Rectal smooth muscle tissue (tissue), 1 donor: ENCODE results near the gene APBA1.

Experiments
- H3K27ac ChIP-seq: one replicate; pipeline ENCODE4 v1.7.0; 2013; ENCODE audit warnings: low read depth, low read length, inconsistent platforms
- H3K27me3 ChIP-seq: one replicate; pipeline ENCODE4 v1.7.0; 2013; ENCODE audit warnings: low read length; ENCODE audit not compliant: control insufficient read depth, insufficient read depth
- H3K36me3 ChIP-seq: one replicate; pipeline ENCODE4 v1.7.0; 2013; ENCODE audit warnings: low read length; ENCODE audit not compliant: control insufficient read depth, insufficient read depth
- H3K4me1 ChIP-seq: one replicate; pipeline ENCODE4 v1.7.0; 2013; ENCODE audit warnings: low read length; ENCODE audit not compliant: control insufficient read depth, insufficient read depth
- H3K4me3 ChIP-seq: one replicate; pipeline ENCODE4 v1.7.0; 2013; ENCODE audit warnings: low read length
- H3K9ac ChIP-seq: one replicate; pipeline ENCODE4 v1.7.0; 2013; ENCODE audit warnings: low read length

The APBA1 gene

GRCh38 chr9:69647804-69648203, 24.4 kb downstream of the APBA1 start:
- Histone ChIP-seq H3K4me3 (no peak overlapping the region), H3K9ac (no peak overlapping the region), H3K27ac (no peak overlapping the region), H3K4me1 (no peaks in the 10 kb centered on the region), H3K36me3 (no peaks in the 10 kb centered on the region), H3K27me3 (no peaks in the 10 kb centered on the region)

GRCh38 chr9:69646810-69647209, 25.4 kb downstream of the APBA1 start:
- Histone ChIP-seq H3K4me3 (no peak overlapping the region), H3K4me1 (no peaks in the 10 kb centered on the region), H3K36me3 (no peaks in the 10 kb centered on the region), H3K9ac (no peak overlapping the region), H3K27me3 (no peaks in the 10 kb centered on the region), H3K27ac (no peak overlapping the region)

- no peaks in the 10 kb centered on the region for H3K27me3 ChIP-seq
- H3K9ac ChIP-seq, result no peak overlapping the region
- no peak overlapping the region for H3K4me3 ChIP-seq
- H3K4me1 ChIP-seq, result no peaks in the 10 kb centered on the region
- no peaks in the 10 kb centered on the region for H3K36me3 ChIP-seq
- no peak overlapping the region for H3K27ac ChIP-seq
These were observed 26.7 kb downstream of the APBA1 start for GRCh38 chr9:69645488-69645887.

GRCh38 chr9:69643098-69643497, 29.1 kb downstream of the APBA1 start:
- H3K4me1 ChIP-seq, result no peaks in the 10 kb centered on the region
- H3K27me3 ChIP-seq, result no peaks in the 10 kb centered on the region
- H3K4me3 ChIP-seq, result no peak overlapping the region
- no peak overlapping the region for H3K9ac ChIP-seq
- no peaks in the 10 kb centered on the region for H3K36me3 ChIP-seq
- H3K27ac ChIP-seq, result no peak overlapping the region

- Histone ChIP-seq H3K27ac (no peak overlapping the region), H3K4me3 (no peak overlapping the region), H3K27me3 (no peaks in the 10 kb centered on the region), H3K36me3 (no peaks in the 10 kb centered on the region), H3K4me1 (no peaks in the 10 kb centered on the region), H3K9ac (no peak overlapping the region)
These were observed 34.4 kb downstream of the APBA1 start for GRCh38 chr9:69637817-69638200.

- no peaks in the 10 kb centered on the region for H3K36me3 ChIP-seq
- H3K27ac ChIP-seq, result no peak overlapping the region
- no peak overlapping the region for H3K9ac ChIP-seq
- no peaks in the 10 kb centered on the region for H3K27me3 ChIP-seq
- H3K4me3 ChIP-seq, result no peak overlapping the region
- no peaks in the 10 kb centered on the region for H3K4me1 ChIP-seq
These were observed 34.9 kb downstream of the APBA1 start for GRCh38 chr9:69637193-69637816.

GRCh38 chr9:69633716-69634115, 38.5 kb downstream of the APBA1 start:
- H3K27ac ChIP-seq, result no peak overlapping the region

GRCh38 chr9:69632768-69633167, 39.4 kb downstream of the APBA1 start:
- Histone ChIP-seq H3K27me3 (no peaks in the 10 kb centered on the region), H3K9ac (no peak overlapping the region), H3K4me3 (no peak overlapping the region), H3K4me1 (no peaks in the 10 kb centered on the region), H3K27ac (no peak overlapping the region), H3K36me3 (no peaks in the 10 kb centered on the region)

More at GRCh38 chr9:69633716-69634115, 38.5 kb downstream of the APBA1 start:
- Histone ChIP-seq H3K36me3 (no peaks in the 10 kb centered on the region), H3K4me3 (no peak overlapping the region), H3K9ac (no peak overlapping the region), H3K4me1 (no peaks in the 10 kb centered on the region), H3K27me3 (no peaks in the 10 kb centered on the region)

GRCh38 chr9:69627281-69627680, 44.9 kb downstream of the APBA1 start:
- Histone ChIP-seq H3K4me1 (no peaks in the 10 kb centered on the region), H3K9ac (no peak overlapping the region), H3K27ac (no peak overlapping the region), H3K27me3 (no peaks in the 10 kb centered on the region), H3K4me3 (no peak overlapping the region), H3K36me3 (no peaks in the 10 kb centered on the region)

GRCh38 chr9:69623276-69623675, 48.9 kb downstream of the APBA1 start:
- H3K27me3 ChIP-seq, result no peaks in the 10 kb centered on the region
- H3K4me1 ChIP-seq, result no peaks in the 10 kb centered on the region
- H3K9ac ChIP-seq, result no peak overlapping the region
- no peak overlapping the region for H3K27ac ChIP-seq
- H3K36me3 ChIP-seq, result no peaks in the 10 kb centered on the region
- H3K4me3 ChIP-seq, result no peak overlapping the region

GRCh38 chr9:69622676-69623075, 49.5 kb downstream of the APBA1 start:
- Histone ChIP-seq H3K36me3 (no peaks in the 10 kb centered on the region), H3K27me3 (no peaks in the 10 kb centered on the region), H3K4me1 (no peaks in the 10 kb centered on the region), H3K27ac (no peak overlapping the region), H3K4me3 (no peak overlapping the region), H3K9ac (no peak overlapping the region)

GRCh38 chr9:69621730-69622460, 50.3 kb downstream of the APBA1 start:
- no peaks in the 10 kb centered on the region for H3K36me3 ChIP-seq
- H3K27ac ChIP-seq, result no peak overlapping the region
- no peak overlapping the region for H3K4me3 ChIP-seq
- H3K27me3 ChIP-seq, result no peaks in the 10 kb centered on the region
- H3K9ac ChIP-seq, result no peak overlapping the region
- H3K4me1 ChIP-seq, result no peaks in the 10 kb centered on the region

GRCh38 chr9:69620731-69621130, 51.4 kb downstream of the APBA1 start:
- H3K36me3 ChIP-seq, result no peaks in the 10 kb centered on the region
- no peaks in the 10 kb centered on the region for H3K4me1 ChIP-seq
- no peaks in the 10 kb centered on the region for H3K27me3 ChIP-seq
- H3K4me3 ChIP-seq, result no peak overlapping the region
- no peak overlapping the region for H3K27ac ChIP-seq
- H3K9ac ChIP-seq, result no peak overlapping the region
